SK-N-SH (cell line): ENCODE measurements around the gene CNRIP1. TPM values are rescaled to one million over a fixed set of nuclear protein-coding genes. Genes with fewer than 3 reads are reported as not detected.

Experiments used
- CTCF ChIA-PET: fragments of 300-600, 350-600 bp; formaldehyde crosslinking; extraction: SDS; loops from one replicate; lab custom pipeline; 2021; lab: Yijun Ruan, JAX
- POLR2A ChIA-PET: fragments of 350-600 bp; sonication (Branson Sonifier 250); formaldehyde crosslinking; extraction: SDS; loops from one replicate; lab custom pipeline; 2020; ENCODE audit warnings: antibody characterized with exemption, inconsistent platforms; lab: Yijun Ruan, JAX
- DNase-seq: peaks from one replicate; pipeline ENCODE4 v3.0.0; 2012
- H2AFZ ChIP-seq: fragments of 200-600 bp; sonication (generic); 2 replicates; pipeline ENCODE4 v1.8.1; 2016; ENCODE audit warnings: antibody characterized with exemption, mild to moderate bottlenecking, low read depth
- H3F3A ChIP-seq: fragments of 200-600 bp; sonication (generic); replicated peaks from 2 replicates; pipeline ENCODE3; 2016; ENCODE audit warnings: antibody characterized with exemption, mild to moderate bottlenecking; ENCODE audit not compliant: insufficient read depth
- H3K27ac ChIP-seq, 2 experiments: fragments of 200-500 bp in 1 of 2; fragments of 200-600 bp in 1 of 2; sonication (Bioruptor generic) in 1 of 2; sonication (generic), shearing (Covaris generic) in 1 of 2; 2 replicates each; pipeline versions ENCODE4 v1.5.1 to v1.6.1; 2014 to 2016; ENCODE audit warnings: low read depth in 2 of 2, inconsistent platforms in 1 of 2, low read length in 1 of 2, mild to moderate bottlenecking in 1 of 2, mixed read lengths in 1 of 2
- H3K27me3 ChIP-seq: fragments of 200-600 bp; sonication (generic), shearing (Covaris generic); 2 replicates; pipeline ENCODE4 v1.6.1; 2016; ENCODE audit warnings: mixed run types; ENCODE audit not compliant: insufficient read depth
- H3K36me3 ChIP-seq, 2 experiments: fragments of 200-500 bp in 1 of 2; fragments of 200-600 bp in 1 of 2; sonication (Bioruptor generic) in 1 of 2; sonication (generic) in 1 of 2; replicated peaks in 1 of 2; 2 replicates each; pipeline versions ENCODE3 to v1.5.1; 2014 to 2016; ENCODE audit warnings: low read length in 1 of 2, mild to moderate bottlenecking in 1 of 2; ENCODE audit not compliant: insufficient read depth in 2 of 2, control insufficient read depth in 1 of 2
- H3K4me1 ChIP-seq, 2 experiments: fragments of 200-500 bp in 1 of 2; fragments of 200-600 bp in 1 of 2; sonication (Bioruptor generic) in 1 of 2; sonication (generic), shearing (Covaris generic) in 1 of 2; 2 replicates each; pipeline versions ENCODE4 v1.5.1 to v1.6.1; 2014 to 2016; ENCODE audit warnings: low read depth in 1 of 2, low read length in 1 of 2, mixed run types in 1 of 2; ENCODE audit not compliant: insufficient read depth in 2 of 2, control insufficient read depth in 1 of 2
- H3K4me2 ChIP-seq: fragments of 200-600 bp; sonication (generic), shearing (Covaris generic); 2 replicates; pipeline ENCODE4 v1.6.1; 2017; ENCODE audit warnings: mixed run types
- H3K4me3 ChIP-seq, 2 experiments: fragments of 200-500 bp in 1 of 2; fragments of 200-600 bp in 1 of 2; sonication (Bioruptor generic) in 1 of 2; sonication (generic), shearing (Covaris generic) in 1 of 2; 2 replicates each; pipeline versions ENCODE4 v1.5.1 to v1.8.1; 2014 to 2016; ENCODE audit warnings: low read depth in 2 of 2, inconsistent platforms in 1 of 2, low read length in 1 of 2, mild to moderate bottlenecking in 1 of 2, mixed read lengths in 1 of 2, moderate library complexity in 1 of 2
- H3K79me2 ChIP-seq: fragments of 200-600 bp; sonication (generic); 2 replicates; pipeline ENCODE4 v1.8.1; 2017; ENCODE audit warnings: mild to moderate bottlenecking; ENCODE audit not compliant: insufficient read depth
- H3K9ac ChIP-seq: fragments of 200-600 bp; sonication (generic); 2 replicates; pipeline ENCODE4 v1.6.1; 2017; ENCODE audit warnings: mixed run types
- H3K9me2 ChIP-seq: fragments of 200-600 bp; sonication (generic); 2 replicates; pipeline ENCODE4 v1.6.1; 2017; ENCODE audit warnings: mixed run types
- H3K9me3 ChIP-seq: fragments of 200-600 bp; sonication (generic); 2 replicates; pipeline ENCODE4 v1.6.1; 2017; ENCODE audit warnings: mixed run types, mild to moderate bottlenecking, moderate library complexity
- H4K20me1 ChIP-seq: fragments of 200-600 bp; sonication (generic); 2 replicates; pipeline ENCODE4 v1.6.1; 2017; ENCODE audit warnings: mild to moderate bottlenecking, mixed run types; ENCODE audit not compliant: insufficient read depth
- CTCF ChIP-seq: fragments of 200-600 bp; sonication (generic); IDR thresholded peaks from 2 replicates; pipeline ENCODE4 v1.6.1; 2017; ENCODE audit warnings: antibody characterized with exemption, mild to moderate bottlenecking, moderate library complexity
- EZH2phosphoT487 ChIP-seq: fragments of 200-600 bp; sonication (generic); IDR thresholded peaks from 2 replicates; pipeline ENCODE4 v1.6.1; 2017; ENCODE audit warnings: low read depth, mixed run types, mild to moderate bottlenecking, antibody characterized with exemption, moderate library complexity, borderline replicate concordance
- GATA2 ChIP-seq: sonication (generic); formaldehyde crosslinking; IDR thresholded peaks from 2 replicates; pipeline ENCODE4 v1.5.0; 2020; ENCODE audit warnings: mild to moderate bottlenecking, missing genetic modification reagents
- JUND ChIP-seq: IDR thresholded peaks from 2 replicates; pipeline ENCODE4 v1.4.0; 2012
- NFIC ChIP-seq: IDR thresholded peaks from 2 replicates; pipeline ENCODE4 v1.4.0; 2012; ENCODE audit warnings: borderline replicate concordance
- NRF1 ChIP-seq: IDR thresholded peaks from 2 replicates; pipeline ENCODE4 v1.6.1; 2012; ENCODE audit warnings: low read depth, mild to moderate bottlenecking, low read length
- RAD21 ChIP-seq: IDR thresholded peaks from 2 replicates; pipeline ENCODE4 v1.6.1; 2012; ENCODE audit warnings: mild to moderate bottlenecking, low read length
- RCOR1 ChIP-seq: fragments of 150-350 bp; IDR thresholded peaks from 2 replicates; pipeline ENCODE4 v1.6.1; 2017; ENCODE audit warnings: antibody characterized with exemption, low read length
- RFX5 ChIP-seq: IDR thresholded peaks from 2 replicates; pipeline ENCODE4 v1.6.1; 2012; ENCODE audit warnings: mild to moderate bottlenecking, improper control_type of control experiment, low read length
- RXRA ChIP-seq: IDR thresholded peaks from 2 replicates; pipeline ENCODE4 v1.4.0; 2012; ENCODE audit warnings: low read depth, mild to moderate bottlenecking, borderline replicate concordance
- SIN3A ChIP-seq: IDR thresholded peaks from 2 replicates; pipeline ENCODE4 v1.6.1; 2012; ENCODE audit warnings: low read depth, mild to moderate bottlenecking, low read length, moderate library complexity, borderline replicate concordance
- SMC3 ChIP-seq: IDR thresholded peaks from 2 replicates; pipeline ENCODE4 v1.6.1; 2012; ENCODE audit warnings: low read depth, low read length, improper control_type of control experiment
- TCF12 ChIP-seq: IDR thresholded peaks from 2 replicates; pipeline ENCODE4 v1.4.0; 2012
- TEAD4 ChIP-seq: IDR thresholded peaks from 2 replicates; pipeline ENCODE4 v1.4.0; 2012; ENCODE audit warnings: mild to moderate bottlenecking, borderline replicate concordance; ENCODE audit not compliant: insufficient read depth
- USF1 ChIP-seq: IDR thresholded peaks from 2 replicates; pipeline ENCODE4 v1.4.0; 2012; ENCODE audit warnings: low read depth, borderline replicate concordance
- YY1 ChIP-seq: IDR thresholded peaks from 2 replicates; pipeline ENCODE4 v1.4.0; 2012; ENCODE audit warnings: low read depth, mild to moderate bottlenecking
- ZBTB33 ChIP-seq: IDR thresholded peaks from 2 replicates; pipeline ENCODE4 v1.4.0; 2012; ENCODE audit warnings: low read depth, borderline replicate concordance
- WGBS: methylation state at CpG from one replicate; pipeline ENCODE4 v1.1.6; 2017; ENCODE audit warnings: low lambda C conversion rate; 5-methylcytosine and 5-hydroxymethylcytosine counted together
- polyA plus RNA-seq, 3 experiments: library from polyadenylated mRNA; depleted of rRNA; stranded (reverse); fragments of >200 nt; gene quantifications; 2 replicates each; pipeline ENCODE4 v1.2.3, GENCODE V29; 2012

CNRIP1 gene
- polyA plus RNA-seq, 1 of the 3 experiments (the other 2 are of a cell fraction) = 55.5 TPM

- WGBS = 93% methylated on average over 4 of the region's 4 CpGs
- H3K9me2 ChIP-seq = no peaks in the 10 kb centered on the region
- CTCF ChIA-PET = interaction anchor here (1.0 to 3.3 kb wide), 9 partner anchors 9 to 122 kb away, joined by 3 to 17 read pairs (median 5); no protein-coding TSS in a partner anchor
Measured at GRCh38 chr2:68245066-68245465, 74.7 kb downstream of the CNRIP1 start.

More at GRCh38 chr2:68245066-68245465, 74.7 kb downstream of the CNRIP1 start:
- Histone ChIP-seq H3K4me1 (peaks cover 16 to 45% of the 10 kb centered on the region in 2 experiments), H3K4me3 (no peak overlapping the region), H3K9ac (no peak overlapping the region), H3K4me2 (no peak overlapping the region), H4K20me1 (peaks cover 100% of the 10 kb centered on the region), H3K9me3 (no peaks in the 10 kb centered on the region), H3K79me2 (peaks cover 100% of the 10 kb centered on the region), H3F3A (peaks cover 17% of the 10 kb centered on the region), H3K36me3 (peaks cover 9 to 18% of the 10 kb centered on the region in 2 experiments), H2AFZ (no peak overlapping the region), H3K27ac (peak overlapping the region in 1 of 2 experiments; percentile 9; a peak in 1 of 4 replicates), H3K27me3 (no peaks in the 10 kb centered on the region)
- POLR2A ChIA-PET = no interaction called here
- no peak for DNase-seq
- TF ChIP-seq NRF1 = no peak
- TF ChIP-seq ZBTB33 = no peak
- TF ChIP-seq SIN3A = no peak
- TF ChIP-seq TEAD4 = no peak
- TF ChIP-seq RAD21 = no peak
- TF ChIP-seq NFIC = no peak
- no peak for TF ChIP-seq JUND
- TF ChIP-seq RFX5 = no peak
- TF ChIP-seq GATA2 (CRISPR knock-in tag) = no peak
- no peak for TF ChIP-seq YY1
- no peak for TF ChIP-seq USF1
- no peak for TF ChIP-seq TCF12
- no peak for TF ChIP-seq CTCF
- no peak for TF ChIP-seq SMC3
- no peak for TF ChIP-seq EZH2phosphoT487
- TF ChIP-seq RCOR1 = no peak
- no peak for TF ChIP-seq RXRA
